HepG2 (cell line): ENCODE measurements around the gene ADGRG6. TPM values are rescaled to one million over a fixed set of nuclear protein-coding genes. Genes with fewer than 3 reads are reported as not detected.

Experiments
- ELK4 ChIP-seq: sonication (generic); formaldehyde crosslinking; IDR thresholded peaks from 2 replicates; pipeline ENCODE4 v1.9.0; 2021; ENCODE audit warnings: missing genetic modification reagents, borderline replicate concordance
- FOXJ3 ChIP-seq: sonication (generic); formaldehyde crosslinking; IDR thresholded peaks from 2 replicates; pipeline ENCODE4 v1.4.0; 2020; ENCODE audit warnings: missing genetic modification reagents, mild to moderate bottlenecking, borderline replicate concordance
- FOXP4 ChIP-seq: sonication (generic); formaldehyde crosslinking; IDR thresholded peaks from 2 replicates; pipeline ENCODE4 v1.4.0; 2020; ENCODE audit warnings: missing genetic modification reagents
- HCFC1 ChIP-seq: fragments of 150-350 bp; IDR thresholded peaks from 2 replicates; pipeline ENCODE4 v1.6.1; 2014; ENCODE audit warnings: low read depth, low read length
- HES4 ChIP-seq: sonication (generic); formaldehyde crosslinking; IDR thresholded peaks from 2 replicates; pipeline ENCODE4 v1.9.0; 2021; ENCODE audit warnings: mild to moderate bottlenecking, missing genetic modification reagents, borderline replicate concordance
- KDM1A ChIP-seq: IDR thresholded peaks from 2 replicates; pipeline ENCODE4 v1.6.1; 2016; ENCODE audit warnings: missing compliant biosample characterization
- KLF12 ChIP-seq: sonication (generic); formaldehyde crosslinking; IDR thresholded peaks from 2 replicates; pipeline ENCODE4 v1.4.0; 2020; ENCODE audit warnings: missing genetic modification reagents, borderline replicate concordance
- KLF15 ChIP-seq: sonication (generic); formaldehyde crosslinking; IDR thresholded peaks from 2 replicates; pipeline ENCODE4 v1.8.1; 2023; ENCODE audit warnings: borderline replicate concordance, mild to moderate bottlenecking, inconsistent platforms, missing genetic modification reagents, mixed read lengths
- MIXL1 ChIP-seq: IDR thresholded peaks from 2 replicates; pipeline ENCODE4 v1.6.1; 2016
- NFYC ChIP-seq: IDR thresholded peaks from 2 replicates; pipeline ENCODE4 v1.6.1; 2016; ENCODE audit warnings: missing genetic modification reagents, missing compliant biosample characterization
- NR2F2 ChIP-seq: IDR thresholded peaks from 2 replicates; pipeline ENCODE4 v1.6.1; 2012; ENCODE audit warnings: low read depth, inconsistent platforms, borderline replicate concordance
- RBAK ChIP-seq: sonication (generic); formaldehyde crosslinking; IDR thresholded peaks from 2 replicates; pipeline ENCODE4 v1.5.1; 2020; ENCODE audit warnings: mild to moderate bottlenecking, missing genetic modification reagents
- REXO4 ChIP-seq: sonication (generic); formaldehyde crosslinking; IDR thresholded peaks from 2 replicates; pipeline ENCODE4 v1.8.0; 2022; ENCODE audit warnings: missing genetic modification reagents, mild to moderate bottlenecking, borderline replicate concordance
- SMAD9 ChIP-seq: sonication (generic); formaldehyde crosslinking; IDR thresholded peaks from 2 replicates; pipeline ENCODE4 v1.5.1; 2020; ENCODE audit warnings: mild to moderate bottlenecking, missing genetic modification reagents
- SSRP1 ChIP-seq: IDR thresholded peaks from 2 replicates; pipeline ENCODE4 v1.6.1; 2016; ENCODE audit warnings: control low read depth
- TRAFD1 ChIP-seq: sonication (generic); formaldehyde crosslinking; IDR thresholded peaks from 2 replicates; pipeline ENCODE4 v1.5.1; 2020; ENCODE audit warnings: missing genetic modification reagents, mild to moderate bottlenecking, borderline replicate concordance
- ZBTB7B ChIP-seq: sonication (generic); formaldehyde crosslinking; IDR thresholded peaks from 2 replicates; pipeline ENCODE4 v1.4.0; 2020; ENCODE audit warnings: missing genetic modification reagents
- ZNF224 ChIP-seq: sonication (generic); formaldehyde crosslinking; IDR thresholded peaks from 2 replicates; pipeline ENCODE4 v1.5.0; 2020; ENCODE audit warnings: mild to moderate bottlenecking, missing genetic modification reagents
- ZNF251 ChIP-seq: sonication (generic); formaldehyde crosslinking; IDR thresholded peaks from 2 replicates; pipeline ENCODE4 v1.9.0; 2021; ENCODE audit warnings: mild to moderate bottlenecking, missing genetic modification reagents
- ZNF253 ChIP-seq: sonication (generic); formaldehyde crosslinking; IDR thresholded peaks from 2 replicates; pipeline ENCODE4 v1.8.0; 2022; ENCODE audit warnings: mild to moderate bottlenecking, missing genetic modification reagents, borderline replicate concordance
- ZNF280D ChIP-seq: sonication (generic); formaldehyde crosslinking; IDR thresholded peaks from 2 replicates; pipeline ENCODE4 v1.5.1; 2020; ENCODE audit warnings: mild to moderate bottlenecking, missing genetic modification reagents
- ZNF556 ChIP-seq: sonication (generic); formaldehyde crosslinking; IDR thresholded peaks from 2 replicates; pipeline ENCODE4 v1.4.0; 2020; ENCODE audit warnings: mild to moderate bottlenecking, missing genetic modification reagents, borderline replicate concordance
- polyA plus RNA-seq, 8 experiments: library from polyadenylated mRNA; depleted of rRNA in 3 of 8; stranded (reverse) in 7 of 8; unstranded in 1 of 8; fragments of >200 nt; fragmentation: Illumina TruSeq in 4 of 8; extraction: Trizol in 4 of 8; gene quantifications; 2 replicates each; pipeline versions ENCODE4 v1.2.1 to v1.2.3, GENCODE V29; 2011 to 2016; ENCODE audit warnings: low read depth in 4 of 8, missing spikeins in 1 of 8, mixed read lengths in 1 of 8; ENCODE audit not compliant: insufficient read depth in 1 of 8
- total RNA-seq, 5 experiments: library from RNA; depleted of rRNA; stranded (reverse); fragments of >200 nt; fragmentation: Illumina TruSeq; extraction: Trizol; gene quantifications; 2 replicates each; pipeline ENCODE4 v1.2.3, GENCODE V29; 2016; ENCODE audit warnings: low read depth in 1 of 5
- TF ChIP-seq, protein P1 (sequence below): sonication (generic); formaldehyde crosslinking; IDR thresholded peaks from 2 replicates; pipeline ENCODE4 v1.5.0; 2020; ENCODE audit warnings: missing genetic modification reagents

The ADGRG6 gene
- total and polyA plus RNA-seq, 2 of the 13 experiments (the other 11 are each of a cell fraction or from before 2014, with no cell fraction given): 129 to 249 TPM

GRCh38 chr6:142331075-142331551 is 29.3 kb downstream of the ADGRG6 start (continued):
- TF ChIP-seq FOXP4 (CRISPR knock-in tag) (peak; percentile 93), REXO4 (CRISPR knock-in tag) (no peak), FOXJ3 (CRISPR knock-in tag) (peak; percentile 88; the same call in 1 of the 2 replicates), KDM1A (CRISPR knock-in tag) (no peak), MIXL1 (peak; percentile 76), ELK4 (CRISPR knock-in tag) (no peak), HES4 (CRISPR knock-in tag) (no peak), KLF12 (CRISPR knock-in tag) (no peak), RBAK (CRISPR knock-in tag) (no peak), NR2F2 (peak; percentile 91), NFYC (peak; percentile 11; the same call in 1 of the 2 replicates), TRAFD1 (CRISPR knock-in tag) (no peak), ZNF556 (CRISPR knock-in tag) (no peak; the same call in 1 of the 2 replicates), ZBTB7B (peak; percentile 84), SMAD9 (CRISPR knock-in tag) (no peak), ZNF280D (CRISPR knock-in tag) (0 out of 2 replicates have a peak, but pooled peaks have one; percentile 38), HCFC1 (no peak), ZNF251 (CRISPR knock-in tag) (no peak), SSRP1 (0 out of 2 replicates have a peak, but pooled peaks have one; percentile 53), ZNF224 (CRISPR knock-in tag) (no peak), KLF15 (CRISPR knock-in tag) (no peak), ZNF253 (CRISPR knock-in tag) (no peak)
- TF ChIP-seq, protein P1, sequence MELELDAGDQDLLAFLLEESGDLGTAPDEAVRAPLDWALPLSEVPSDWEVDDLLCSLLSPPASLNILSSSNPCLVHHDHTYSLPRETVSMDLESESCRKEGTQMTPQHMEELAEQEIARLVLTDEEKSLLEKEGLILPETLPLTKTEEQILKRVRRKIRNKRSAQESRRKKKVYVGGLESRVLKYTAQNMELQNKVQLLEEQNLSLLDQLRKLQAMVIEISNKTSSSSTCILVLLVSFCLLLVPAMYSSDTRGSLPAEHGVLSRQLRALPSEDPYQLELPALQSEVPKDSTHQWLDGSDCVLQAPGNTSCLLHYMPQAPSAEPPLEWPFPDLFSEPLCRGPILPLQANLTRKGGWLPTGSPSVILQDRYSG (CRISPR knock-in tag): no peak
